Left kidney (tissue), 8 donors: Measurements from ENCODE around the gene FAM217B. TPM values are rescaled to one million over a fixed set of nuclear protein-coding genes. Genes with fewer than 3 reads are reported as not detected.

Experiments
- DNase-seq: peaks from one replicate; pipeline ENCODE4 v3.0.0-alpha.2; 2013
- long read RNA-seq, 8 donors: transcript quantifications; one replicate each; lab custom pipeline, GENCODE V29; 2026
- polyA plus RNA-seq: library from polyadenylated mRNA; unstranded; fragments of 120-200 nt; gene quantifications from one replicate; pipeline ENCODE4 v1.2.1, GENCODE V29; 2013; ENCODE audit not compliant: insufficient read length

Gene FAM217B, protein sequence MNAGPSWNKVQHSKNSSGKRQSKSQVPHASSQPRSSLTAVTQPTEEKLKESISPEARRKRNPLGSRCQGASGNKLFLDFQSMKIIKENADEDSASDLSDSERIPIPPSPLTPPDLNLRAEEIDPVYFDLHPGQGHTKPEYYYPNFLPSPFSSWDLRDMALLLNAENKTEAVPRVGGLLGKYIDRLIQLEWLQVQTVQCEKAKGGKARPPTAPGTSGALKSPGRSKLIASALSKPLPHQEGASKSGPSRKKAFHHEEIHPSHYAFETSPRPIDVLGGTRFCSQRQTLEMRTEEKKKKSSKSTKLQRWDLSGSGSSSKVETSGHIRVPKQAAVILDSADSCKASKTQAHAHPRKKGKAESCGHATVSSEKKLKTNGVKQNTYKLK
- 25.6 TPM for polyA plus RNA-seq
- long read RNA-seq, donor 1, full-length matches to known transcripts = 15 of 15 reads
- long read RNA-seq, donor 1, partial matches to known transcripts = 0 of 15 reads
- long read RNA-seq, donor 1, other reads (novel, unspliced or antisense) = 0 of 15 reads
- long read RNA-seq, donor 2, full-length matches to known transcripts = 5 of 5 reads
- long read RNA-seq, donor 2, partial matches to known transcripts = 0 of 5 reads
- long read RNA-seq, donor 2, other reads (novel, unspliced or antisense) = 0 of 5 reads
- long read RNA-seq, donor 3, full-length matches to known transcripts = 9 of 9 reads
- long read RNA-seq, donor 3, partial matches to known transcripts = 0 of 9 reads
- long read RNA-seq, donor 3, other reads (novel, unspliced or antisense) = 0 of 9 reads
- long read RNA-seq, donor 4 = 0 reads
- long read RNA-seq, donor 5, full-length matches to known transcripts = 6 of 6 reads
- long read RNA-seq, donor 5, partial matches to known transcripts = 0 of 6 reads
- long read RNA-seq, donor 5, other reads (novel, unspliced or antisense) = 0 of 6 reads
- long read RNA-seq, donor 6, full-length matches to known transcripts = 17 of 17 reads
- long read RNA-seq, donor 6, partial matches to known transcripts = 0 of 17 reads
- long read RNA-seq, donor 6, other reads (novel, unspliced or antisense) = 0 of 17 reads
- long read RNA-seq, donor 7, full-length matches to known transcripts = 10 of 10 reads
- long read RNA-seq, donor 7, partial matches to known transcripts = 0 of 10 reads
- long read RNA-seq, donor 7, other reads (novel, unspliced or antisense) = 0 of 10 reads
- long read RNA-seq, donor 8, full-length matches to known transcripts = 5 of 5 reads
- long read RNA-seq, donor 8, partial matches to known transcripts = 0 of 5 reads
- long read RNA-seq, donor 8, other reads (novel, unspliced or antisense) = 0 of 5 reads

GRCh38 chr20:59940129-59940955 lies at the start of gene FAM217B, which contains the start of gene PPP1R3D:
TSS of gene FAM217B (plus strand) at chr20:59940389. CDS start at chr20:59943944, 3,555 bp downstream.
TSS of gene PPP1R3D (minus strand) at chr20:59940305. CDS start at chr20:59939931, 374 bp downstream.
- DNase-seq = peak; percentile 96

GRCh38 chr20:59891581-59891980 lies 48.6 kb upstream of the FAM217B start:
- DNase-seq = no peak

GRCh38 chr20:59895908-59896307 lies 44.3 kb upstream of the FAM217B start:
- DNase-seq = no peak

DNA sequence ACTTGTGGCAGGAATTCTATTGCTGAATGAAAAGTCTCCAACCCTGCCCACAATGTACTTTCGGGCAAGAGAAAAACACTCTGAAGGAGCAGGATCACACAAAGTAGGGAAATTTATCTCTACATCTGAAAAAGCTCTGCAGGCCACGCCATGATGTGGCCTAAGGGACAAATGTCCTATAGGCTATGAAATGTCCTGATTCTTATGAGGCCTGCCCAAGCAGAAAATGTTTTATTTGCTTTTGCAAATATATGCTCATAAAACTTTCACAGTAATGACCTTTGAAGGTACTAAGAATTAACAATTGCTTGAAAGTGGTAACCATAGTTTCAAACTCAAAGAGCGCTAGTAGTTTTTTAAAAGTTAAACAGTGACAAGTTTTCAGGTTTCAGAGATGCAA lies 37.7 kb upstream of the FAM217B start:
- no peak for DNase-seq

DNA sequence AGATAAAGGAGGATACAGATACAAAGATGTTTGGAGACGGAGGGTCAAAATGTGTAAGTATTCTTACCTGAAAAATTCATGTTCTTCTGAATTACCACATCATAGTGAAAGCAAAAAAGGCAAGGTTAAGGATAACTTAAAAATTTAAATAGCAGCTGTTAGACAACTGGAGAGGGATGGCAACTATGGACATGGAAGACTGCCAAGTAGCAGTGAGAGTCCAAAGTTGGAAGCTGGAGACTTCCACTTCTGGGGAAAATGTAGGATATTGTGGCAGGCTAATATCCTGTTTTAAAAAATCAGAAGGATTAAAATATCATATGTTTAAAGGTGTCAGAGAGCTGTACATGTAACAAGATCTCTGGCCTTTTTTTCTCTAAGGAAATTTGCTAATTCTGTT lies 36.6 kb upstream of the FAM217B start:
- DNase-seq = no peak

DNA sequence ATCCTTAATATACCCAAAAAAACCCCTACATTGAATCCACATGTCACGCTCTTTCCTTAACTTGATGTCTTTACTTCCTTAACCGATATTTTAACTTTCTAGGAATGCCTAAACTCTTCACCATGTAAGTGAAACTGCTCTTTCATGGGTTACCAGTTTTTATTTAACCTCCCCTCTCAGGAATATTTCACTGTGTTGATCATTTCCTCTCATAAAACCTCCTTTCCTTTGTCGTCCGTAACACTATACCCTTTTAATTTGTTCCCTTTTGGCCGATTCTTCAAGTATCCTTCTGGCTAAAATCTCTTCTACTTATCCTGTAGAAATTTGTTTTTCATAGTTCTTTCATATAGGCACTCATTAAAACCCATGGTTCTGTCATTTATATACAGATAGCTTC lies 31.3 kb upstream of the FAM217B start:
- DNase-seq = no peak

DNA sequence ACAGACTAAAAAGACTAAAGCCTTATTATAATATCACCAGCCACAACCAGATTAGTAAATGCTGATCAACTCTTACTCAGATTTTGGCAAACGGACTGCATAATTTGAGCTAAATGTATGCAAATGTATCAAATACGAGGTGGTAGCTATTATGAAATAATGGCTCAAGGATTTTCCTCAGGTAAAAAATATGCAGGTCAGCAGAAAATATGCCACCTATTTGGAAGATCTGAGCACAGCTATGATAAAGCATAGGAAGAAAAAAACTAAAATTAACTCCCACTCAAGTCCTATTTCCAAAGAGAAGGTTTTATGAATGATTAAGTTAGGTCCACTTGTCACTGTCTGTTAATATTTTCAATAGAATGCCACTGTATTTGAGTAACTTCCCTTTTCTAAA lies 29.1 kb upstream of the FAM217B start:
- no peak for DNase-seq

DNA sequence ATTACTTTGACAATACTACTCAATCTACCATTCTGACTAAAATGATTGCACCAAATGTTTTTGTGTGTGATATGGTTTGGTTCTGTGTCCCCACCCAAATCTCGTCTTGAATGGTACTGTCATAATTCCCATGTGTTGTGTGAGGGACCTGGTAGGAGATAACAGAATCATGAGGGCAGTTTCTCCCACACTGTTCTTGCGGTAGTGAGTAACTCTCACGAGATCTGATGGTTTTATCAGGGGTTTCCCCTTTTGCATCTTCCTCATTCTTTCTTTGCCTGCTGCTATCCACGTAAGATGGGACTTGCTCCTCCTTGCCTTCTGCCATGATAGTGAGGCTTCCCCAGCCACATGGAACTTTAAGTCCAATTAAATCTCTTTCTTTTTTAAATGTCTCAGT lies 27.6 kb upstream of the FAM217B start:
- no peak for DNase-seq

DNA sequence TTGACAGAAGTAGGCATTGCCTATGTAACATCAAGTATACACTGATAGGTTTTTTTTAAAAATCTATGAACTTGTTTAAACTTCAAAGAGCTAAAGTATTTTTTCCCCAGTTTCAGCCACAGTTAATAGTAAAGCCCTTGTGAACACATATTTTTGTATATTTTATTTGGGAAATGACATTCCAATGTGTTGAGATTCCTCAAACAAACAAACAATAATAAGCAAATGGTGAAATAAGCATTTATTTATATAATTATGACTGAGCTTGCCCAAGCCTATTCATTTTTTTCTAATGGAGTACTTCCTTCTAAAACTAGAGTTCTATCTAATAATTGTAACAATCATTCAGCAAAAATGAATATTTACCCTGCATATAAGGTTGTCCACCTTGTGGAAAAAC lies 19.2 kb upstream of the FAM217B start:
- no peak for DNase-seq

- DNase-seq = no peak
Measured at GRCh38 chr20:59923514-59923913, 16.7 kb upstream of the FAM217B start.

DNA sequence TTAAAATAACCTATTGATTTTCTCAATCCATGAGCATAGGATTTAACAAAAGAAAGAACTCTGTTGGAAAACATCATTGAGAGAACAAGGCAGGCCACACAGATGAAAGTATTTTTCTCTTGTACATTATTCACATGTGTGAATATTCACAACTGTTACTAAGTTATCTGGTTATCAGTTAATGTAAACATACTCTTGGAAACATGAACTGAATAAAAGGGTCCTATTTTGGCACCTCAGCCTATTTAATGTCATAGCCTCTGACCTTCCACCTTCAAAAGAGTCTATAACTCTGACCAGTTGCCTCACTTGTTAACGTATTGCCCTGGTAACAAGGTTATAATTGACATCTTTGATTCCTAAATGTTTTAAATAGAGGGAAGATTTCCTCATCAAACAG lies 14.8 kb upstream of the FAM217B start:
- DNase-seq = no peak

DNA sequence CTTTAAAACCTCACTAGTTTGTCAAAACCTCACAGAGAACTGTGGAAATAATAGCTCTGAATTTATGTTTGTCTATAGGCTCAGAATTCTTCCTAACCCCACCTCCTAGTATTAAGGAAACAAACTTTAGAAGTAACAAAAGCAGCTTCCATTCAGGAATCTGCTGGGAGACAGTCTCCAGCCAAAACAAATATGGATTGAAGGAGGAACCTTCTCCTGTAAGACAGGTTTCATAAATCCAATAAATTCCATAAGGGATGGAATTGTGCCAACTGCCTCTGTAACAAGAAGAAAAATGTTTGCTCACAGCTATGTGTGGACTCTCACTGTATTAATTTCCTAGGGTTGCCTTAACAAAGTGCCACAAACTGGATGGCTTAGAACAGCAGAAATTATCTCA lies 14.3 kb upstream of the FAM217B start:
- DNase-seq = no peak

DNA sequence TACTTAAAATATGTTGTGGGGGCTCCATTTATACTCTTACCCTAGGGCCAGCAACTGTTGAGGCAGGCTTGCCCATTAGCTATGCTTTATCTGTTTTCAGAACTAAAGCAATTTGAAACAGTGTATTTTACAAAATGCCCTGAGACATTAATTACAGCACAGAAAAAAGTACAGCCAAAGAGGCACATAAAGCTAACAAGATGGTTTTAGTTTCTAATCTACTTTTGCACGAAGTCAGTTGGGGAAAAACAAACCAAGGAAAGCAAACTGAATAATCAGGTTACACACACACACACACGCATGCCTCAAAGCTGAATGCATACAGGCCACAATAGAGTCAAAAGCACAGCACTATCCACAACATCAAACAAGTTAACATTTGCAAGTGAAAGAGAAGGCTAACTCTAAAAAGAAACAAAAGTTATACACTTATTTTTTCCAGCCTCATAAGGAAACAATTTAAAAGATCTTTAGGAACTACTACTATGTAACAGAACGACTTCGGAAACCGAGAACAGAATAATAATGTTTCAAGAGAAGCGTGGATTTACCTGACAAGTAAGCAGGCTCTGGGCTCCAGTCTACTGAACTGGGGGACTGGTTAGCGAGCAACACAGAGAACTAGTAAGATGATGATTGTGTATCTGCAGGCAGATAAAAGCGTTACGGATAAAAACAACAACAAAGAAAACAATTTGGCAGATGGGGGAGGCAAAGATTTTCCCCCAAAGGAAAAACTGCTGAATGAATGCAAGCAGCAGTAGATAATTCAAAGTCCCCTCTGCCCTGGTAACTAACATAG lies 8.5 kb upstream of the FAM217B start:
- no peak for DNase-seq

DNA sequence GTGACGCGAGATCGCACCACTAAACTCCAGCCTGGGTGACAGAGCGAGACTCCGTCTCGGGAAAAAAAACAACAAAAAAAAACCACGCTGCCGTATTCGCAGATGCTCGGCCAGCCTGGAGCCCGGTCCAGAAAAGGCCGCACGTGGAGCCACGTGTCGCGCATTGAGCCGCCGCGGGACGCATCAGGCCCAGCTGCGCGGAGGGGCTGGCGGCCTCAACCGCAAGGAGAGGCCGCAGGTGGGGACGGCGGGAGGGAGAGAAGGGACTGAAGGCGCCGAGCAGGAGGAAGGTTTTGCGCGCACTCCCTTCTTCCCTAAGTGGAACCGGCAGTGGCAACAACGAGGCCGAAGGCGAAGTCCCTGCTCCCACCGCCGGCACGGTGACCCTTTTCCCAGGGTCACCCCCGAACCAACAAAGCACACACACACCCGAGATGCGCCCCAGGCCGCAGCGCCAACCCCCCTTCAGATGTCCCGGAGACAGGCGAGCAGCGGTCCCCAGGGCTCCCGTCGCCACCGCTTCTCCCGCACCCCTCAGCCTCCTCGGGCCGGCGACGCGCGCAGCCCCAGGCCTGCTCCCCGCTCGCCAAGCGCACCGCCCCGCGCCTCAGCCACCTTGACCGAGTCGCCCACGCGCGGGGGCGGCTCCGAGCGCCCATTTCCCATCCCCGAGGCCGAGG lies 7.4 kb upstream of the FAM217B start:
- DNase-seq = no peak

- DNase-seq = no peak
Measured at GRCh38 chr20:59933296-59933848, 6.8 kb upstream of the FAM217B start, which contains the start of gene SYCP2. TSS of gene SYCP2 (minus strand) at chr20:59933637. CDS start at chr20:59922413, 11,224 bp downstream.

GRCh38 chr20:59933849-59934585 lies 6.2 kb upstream of the FAM217B start:
- peak; percentile 75 for DNase-seq

DNA sequence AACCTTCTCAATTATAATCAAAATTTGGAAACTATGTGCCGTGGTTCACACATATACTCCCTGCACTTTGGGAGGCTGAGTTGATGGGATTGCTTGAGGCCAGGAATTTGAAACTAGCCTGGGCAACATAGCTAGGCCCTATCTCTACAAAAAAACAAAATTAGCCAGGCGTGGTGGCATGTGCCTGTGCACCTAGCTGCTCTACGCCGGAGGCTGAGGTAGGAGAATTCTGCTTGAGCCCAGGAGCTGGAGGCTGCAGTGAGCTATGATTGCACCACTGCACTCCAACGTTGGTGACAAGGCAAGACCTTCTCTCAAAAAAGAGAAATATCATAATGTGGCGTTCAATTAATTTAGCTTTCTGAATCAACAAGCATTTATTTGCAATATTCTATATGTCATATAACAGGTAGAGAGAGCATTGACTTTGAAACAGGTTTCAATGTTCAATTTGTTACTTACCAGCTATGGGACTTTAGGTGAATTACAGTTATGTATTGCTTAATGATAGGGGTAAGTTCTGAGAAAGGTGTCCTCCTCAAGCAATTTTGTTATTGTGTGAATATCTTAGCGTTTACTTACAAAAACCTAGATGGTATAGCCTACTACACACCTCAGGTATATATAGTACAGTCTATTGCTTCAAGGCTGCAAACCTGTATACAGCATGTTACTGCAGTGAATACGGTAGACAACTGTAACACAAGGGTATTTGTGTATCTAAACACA lies 4.6 kb upstream of the FAM217B start:
- DNase-seq = no peak

GRCh38 chr20:59936409-59936808 lies 3.8 kb upstream of the FAM217B start:
- no peak for DNase-seq
